Activated CD4-positive, alpha-beta T cell treated with anti-CD3 and anti-CD28 coated beads for 1 hour (primary cell): ENCODE data around the gene DRC3.
"Not testable (repeated sequence)": the region's sequence is repeated elsewhere in the genome, so short reads cannot be mapped to it uniquely, and the experiment has no call there.

Experiments
- DNase-seq: peaks from one replicate; pipeline ENCODE4 v3.0.0-alpha.2; 2020

The DRC3 gene

GRCh38 chr17:17941015-17941414, 31.6 kb upstream of the DRC3 start:
- DNase-seq: no peak

- DNase-seq: no peak
Measured at GRCh38 chr17:17942846-17943245, 29.8 kb upstream of the DRC3 start.

GRCh38 chr17:17943281-17943984, 29.2 kb upstream of the DRC3 start:
- no peak for DNase-seq

GRCh38 chr17:17944242-17944641, 28.4 kb upstream of the DRC3 start:
- no peak for DNase-seq

GRCh38 chr17:17944743-17945142, 27.9 kb upstream of the DRC3 start:
- DNase-seq: no peak

- DNase-seq: no peak
Measured at GRCh38 chr17:17946093-17946492, 26.6 kb upstream of the DRC3 start.

- no peak for DNase-seq
Measured at GRCh38 chr17:17947309-17947708, 25.4 kb upstream of the DRC3 start.

- DNase-seq: no peak
Measured at GRCh38 chr17:17947966-17948365, 24.7 kb upstream of the DRC3 start.

GRCh38 chr17:17950347-17950746, 22.3 kb upstream of the DRC3 start:
- no peak for DNase-seq

GRCh38 chr17:17950806-17951205, 21.9 kb upstream of the DRC3 start:
- DNase-seq: no peak

- no peak for DNase-seq
Measured at GRCh38 chr17:17951524-17951923, 21.1 kb upstream of the DRC3 start.

GRCh38 chr17:17952691-17953090, 20.0 kb upstream of the DRC3 start:
- no peak for DNase-seq

GRCh38 chr17:17954079-17954478, 18.6 kb upstream of the DRC3 start:
- DNase-seq: no peak

GRCh38 chr17:17955790-17956341, 16.8 kb upstream of the DRC3 start:
- not testable (repeated sequence) for DNase-seq

- no peak for DNase-seq
Measured at GRCh38 chr17:17957584-17957916, 15.1 kb upstream of the DRC3 start.

- no peak for DNase-seq
Measured at GRCh38 chr17:17958982-17959381, 13.7 kb upstream of the DRC3 start.

- no peak for DNase-seq
Measured at GRCh38 chr17:17959520-17960361, 12.9 kb upstream of the DRC3 start.

- no peak for DNase-seq
Measured at GRCh38 chr17:17960500-17961030, 12.1 kb upstream of the DRC3 start.

GRCh38 chr17:17963066-17963465, 9.6 kb upstream of the DRC3 start:
- no peak for DNase-seq

GRCh38 chr17:17963694-17964436, 8.8 kb upstream of the DRC3 start:
- DNase-seq: no peak

- no peak for DNase-seq
Measured at GRCh38 chr17:17964710-17965109, 8.0 kb upstream of the DRC3 start.

- DNase-seq: no peak
Measured at GRCh38 chr17:17965152-17965721, 7.4 kb upstream of the DRC3 start.

GRCh38 chr17:17966399-17966798, 6.3 kb upstream of the DRC3 start:
- DNase-seq: no peak
